Activated CD8-positive, alpha-beta T cell treated with anti-CD3 and anti-CD28 coated beads, Interleukin-2, amount 10 ng/mL, durations not matched to agents 7 days and 5 days (primary cell): ENCODE measurements around the gene IST1. TPM values are rescaled to one million over a fixed set of nuclear protein-coding genes. Genes with fewer than 3 reads are reported as not detected.
"Not testable (repeated sequence)": the region's sequence is repeated elsewhere in the genome, so short reads cannot be mapped to it uniquely, and the experiment has no call there.

Source experiments
- ATAC-seq: fragments of 150-1000 bp; cut with Tn5 transposase; one replicate; pipeline ENCODE4 v1.10.0; 2021; ENCODE audit warnings: moderate library complexity
- CTCF ChIA-PET: fragments of 350-600 bp; sonication (Branson Sonifier 250); formaldehyde crosslinking; loops from one replicate; lab custom pipeline; 2021; ENCODE audit warnings: antibody characterized with exemption; lab: Charles Lee
- POLR2A ChIA-PET: fragments of 350-600 bp; sonication (Branson Sonifier 250); formaldehyde crosslinking; loops from one replicate; lab custom pipeline; 2021; ENCODE audit warnings: antibody characterized with exemption; lab: Charles Lee
- DNase-seq: peaks from one replicate; pipeline ENCODE4 v3.0.0-alpha.2; 2020
- H3K27ac Mint-ChIP-seq: one replicate; pipeline ENCODE4 v1.8.0; 2021; ENCODE audit warnings: mild to moderate bottlenecking, mixed read lengths
- H3K27me3 Mint-ChIP-seq: one replicate; pipeline ENCODE4 v1.8.0; 2021; ENCODE audit warnings: low read depth, mixed read lengths
- H3K36me3 Mint-ChIP-seq: one replicate; pipeline ENCODE4 v1.8.0; 2021; ENCODE audit warnings: low read depth, mixed read lengths
- H3K4me1 Mint-ChIP-seq: one replicate; pipeline ENCODE4 v1.8.0; 2021; ENCODE audit warnings: low read depth, mixed read lengths
- H3K4me3 Mint-ChIP-seq: one replicate; pipeline ENCODE4 v1.8.0; 2021; ENCODE audit warnings: mild to moderate bottlenecking, mixed read lengths
- H3K9me3 Mint-ChIP-seq: one replicate; pipeline ENCODE4 v1.8.0; 2022; ENCODE audit warnings: mixed read lengths; ENCODE audit not compliant: insufficient read depth
- total RNA-seq, 2 experiments: library from RNA; stranded (reverse); gene quantifications; one replicate each; pipeline ENCODE4 v1.2.3, GENCODE V29; 2021

IST1 gene
- total RNA-seq, 2 experiments from 2014 or later = 155 to 174 TPM

DNA sequence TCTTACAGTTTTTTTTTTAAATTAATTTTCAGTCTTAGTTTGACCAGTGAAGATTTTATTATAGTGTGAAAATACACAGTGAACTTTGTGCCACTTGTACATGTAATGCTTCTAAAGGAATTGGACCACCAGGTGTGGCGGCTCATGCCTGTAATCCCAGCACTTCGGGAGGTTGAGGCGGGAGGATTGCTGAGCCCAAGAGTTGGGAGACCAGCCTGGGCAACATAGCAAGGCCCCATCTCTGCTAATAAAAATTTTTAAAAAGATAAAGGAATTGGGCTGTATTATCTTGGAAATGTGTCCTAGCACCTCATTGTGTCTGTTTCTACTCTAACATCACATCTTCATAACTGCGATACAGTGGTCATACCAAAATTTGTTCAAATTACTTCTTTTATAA, 3.8 kb downstream of the IST1 start:
- H3K9me3 Mint-ChIP-seq = no peaks in the 10 kb centered on the region
- no peaks in the 10 kb centered on the region for H3K27me3 Mint-ChIP-seq
- ATAC-seq (no peak), DNase-seq (no peak)
- no peak overlapping the region for H3K4me3 Mint-ChIP-seq
- peaks cover 23% of the 10 kb centered on the region for H3K36me3 Mint-ChIP-seq
- ChIA-PET POLR2A (interaction anchor here (0.6 kb wide), 1 partner anchor 58 kb away, joined by 3 read pairs; no protein-coding TSS in a partner anchor), CTCF (interaction anchor here (3.1 to 3.3 kb wide), 2 partner anchors 16 to 62 kb away, joined by 16 to 18 read pairs; partner anchors contain the start of gene ZNF821)
- H3K4me1 Mint-ChIP-seq = peaks cover 32% of the 10 kb centered on the region
- H3K27ac Mint-ChIP-seq = no peak overlapping the region

DNA sequence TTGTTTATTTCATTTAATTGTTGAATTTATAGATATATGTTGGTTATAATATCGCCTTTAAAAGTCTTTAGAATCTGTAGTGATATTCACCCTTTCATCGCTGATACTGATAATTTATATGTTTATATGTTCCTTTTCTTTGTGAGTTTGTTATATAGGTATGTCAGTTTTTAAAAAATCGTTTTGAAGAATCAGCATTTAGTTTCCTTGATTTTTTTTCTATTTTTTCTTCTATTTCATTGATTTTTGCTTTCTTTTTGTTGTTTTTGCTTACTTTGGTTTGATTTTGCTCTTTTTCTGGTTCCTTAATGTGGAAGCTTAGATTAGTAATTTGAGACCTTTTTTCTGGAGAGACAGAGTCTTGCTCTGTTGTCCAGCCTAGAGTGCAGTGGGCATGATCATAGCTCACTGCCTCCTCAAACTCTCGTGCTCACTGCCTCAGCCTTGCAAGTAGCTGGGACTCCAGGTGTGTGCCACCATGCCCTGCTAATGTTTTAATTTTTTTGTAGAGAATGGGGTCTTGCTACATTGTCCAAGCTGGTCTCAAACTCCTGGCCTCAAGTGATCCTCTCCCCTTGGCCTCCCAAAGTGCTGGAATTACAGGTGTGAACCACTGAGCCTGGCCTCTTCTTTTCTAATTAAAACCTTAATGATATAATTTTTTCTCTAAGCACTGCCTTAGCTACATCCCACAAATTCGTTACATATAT, 7.5 kb downstream of the IST1 start:
- ChIA-PET POLR2A (interaction anchor here (0.7 to 1.4 kb wide), 3 partner anchors 17 to 94 kb away, joined by 3 read pairs; partner anchors contain the start of gene AP1G1), CTCF (interaction anchor here (0.6 to 3.3 kb wide), 6 partner anchors 9 to 60 kb away, joined by 3 to 16 read pairs (median 4); no protein-coding TSS in a partner anchor)
- Mint-ChIP-seq H3K27me3 (no peaks in the 10 kb centered on the region), H3K4me1 (peaks cover 50% of the 10 kb centered on the region), H3K27ac (no peak overlapping the region), H3K36me3 (peaks cover 23% of the 10 kb centered on the region), H3K9me3 (no peaks in the 10 kb centered on the region), H3K4me3 (no peak overlapping the region)
- DNase-seq = no peak
- no peak for ATAC-seq

DNA sequence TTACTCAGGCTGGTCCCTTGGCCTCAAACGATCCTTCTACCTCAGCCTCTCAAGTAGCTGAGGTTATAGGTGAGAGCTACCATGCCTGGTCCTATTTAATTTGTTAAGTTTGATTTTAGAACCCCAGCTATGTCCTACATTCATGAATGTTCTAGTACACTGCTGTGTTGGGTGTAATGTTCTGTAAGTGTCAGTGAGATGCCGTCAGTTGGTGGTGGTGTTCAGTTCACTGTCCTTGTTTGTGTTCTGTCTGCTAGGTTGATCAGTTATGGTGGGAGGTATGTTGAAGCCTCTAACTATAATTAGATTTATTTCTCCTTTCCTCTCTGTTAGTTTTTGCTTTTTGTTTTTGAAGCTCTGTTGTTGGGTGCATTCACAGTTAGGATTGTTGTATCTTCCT, 8.3 kb downstream of the IST1 start:
- Mint-ChIP-seq H3K4me1 (peaks cover 54% of the 10 kb centered on the region), H3K4me3 (no peak overlapping the region), H3K9me3 (no peaks in the 10 kb centered on the region), H3K27ac (no peak overlapping the region), H3K27me3 (no peaks in the 10 kb centered on the region), H3K36me3 (peaks cover 25% of the 10 kb centered on the region)
- ChIA-PET CTCF (interaction anchor here (1.4 to 2.1 kb wide), 3 partner anchors 21 to 61 kb away, joined by 3 to 6 read pairs (median 5); no protein-coding TSS in a partner anchor), POLR2A (interaction anchor here (0.7 to 1.4 kb wide), 3 partner anchors 17 to 95 kb away, joined by 3 read pairs; partner anchors contain the start of gene AP1G1)
- DNase-seq (no peak), ATAC-seq (no peak)

DNA sequence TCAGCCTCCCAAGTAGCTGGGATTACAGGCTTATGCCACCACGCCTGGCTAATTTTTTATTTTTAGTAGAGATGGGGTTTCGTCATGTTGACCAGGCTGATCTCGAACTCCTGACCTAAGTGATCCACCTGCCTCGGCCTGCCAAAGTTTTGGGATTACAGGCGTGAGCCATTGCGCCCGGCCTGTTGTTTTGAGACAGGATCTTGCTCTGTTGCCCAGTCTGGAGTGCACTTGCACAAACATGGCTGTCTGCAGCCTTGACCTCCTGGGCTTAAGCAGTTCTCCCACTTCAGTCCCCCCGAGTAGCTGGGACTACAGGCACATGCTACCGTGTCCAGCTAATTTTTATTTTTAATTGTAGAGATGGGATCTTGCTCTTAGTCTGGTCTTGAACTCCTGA, 8.9 kb downstream of the IST1 start:
- peaks cover 52% of the 10 kb centered on the region for H3K4me1 Mint-ChIP-seq
- H3K4me3 Mint-ChIP-seq = no peak overlapping the region
- no peak for ATAC-seq
- no peaks in the 10 kb centered on the region for H3K9me3 Mint-ChIP-seq
- DNase-seq = no peak
- H3K27me3 Mint-ChIP-seq = no peaks in the 10 kb centered on the region
- ChIA-PET CTCF (interaction anchor here (1.5 to 2.1 kb wide), 2 partner anchors 22 to 57 kb away, joined by 5 to 6 read pairs; no protein-coding TSS in a partner anchor), POLR2A (interaction anchor here (0.6 to 1.0 kb wide), 2 partner anchors 8 to 21 kb away, joined by 3 to 7 read pairs; partner anchors contain the start of gene IST1)
- peak overlapping the region; percentile 30 for H3K27ac Mint-ChIP-seq
- peaks cover 28% of the 10 kb centered on the region for H3K36me3 Mint-ChIP-seq

DNA sequence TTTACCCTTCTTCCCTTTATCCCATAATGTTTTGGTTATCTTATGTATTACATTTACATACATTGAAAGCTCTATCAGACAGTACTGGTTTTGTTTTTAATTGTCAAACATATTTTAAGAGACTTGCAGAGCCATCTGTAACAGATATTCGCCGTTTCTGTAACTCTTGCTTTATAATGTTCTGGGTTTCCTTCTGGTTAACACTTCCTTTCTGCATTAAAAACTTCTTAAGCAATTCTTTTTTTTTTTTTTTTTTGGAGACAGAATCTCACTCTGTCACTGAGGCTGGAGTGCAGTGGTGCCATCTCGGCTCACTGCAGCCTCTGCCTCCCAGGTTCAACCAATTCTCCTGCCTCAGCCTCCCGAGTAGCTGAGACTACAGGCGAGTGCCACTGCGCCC, 10.4 kb downstream of the IST1 start:
- H3K4me3 Mint-ChIP-seq = peak overlapping the region; percentile 25
- peaks cover 35% of the 10 kb centered on the region for H3K36me3 Mint-ChIP-seq
- peak; percentile 47 for ATAC-seq
- DNase-seq, H3K27me3 Mint-ChIP-seq, H3K9me3 Mint-ChIP-seq: not testable (repeated sequence)
- CTCF ChIA-PET = interaction anchor here (0.7 to 1.9 kb wide), 3 partner anchors 23 to 55 kb away, joined by 3 to 6 read pairs (median 6); no protein-coding TSS in a partner anchor
- H3K4me1 Mint-ChIP-seq = peaks cover 44% of the 10 kb centered on the region
- POLR2A ChIA-PET = interaction anchor here (0.6 to 1.4 kb wide), 3 partner anchors 60 to 131 kb away, joined by 3 to 9 read pairs (median 5); partner anchors contain the start of gene ATXN1L
- H3K27ac Mint-ChIP-seq = peak overlapping the region; percentile 75

DNA sequence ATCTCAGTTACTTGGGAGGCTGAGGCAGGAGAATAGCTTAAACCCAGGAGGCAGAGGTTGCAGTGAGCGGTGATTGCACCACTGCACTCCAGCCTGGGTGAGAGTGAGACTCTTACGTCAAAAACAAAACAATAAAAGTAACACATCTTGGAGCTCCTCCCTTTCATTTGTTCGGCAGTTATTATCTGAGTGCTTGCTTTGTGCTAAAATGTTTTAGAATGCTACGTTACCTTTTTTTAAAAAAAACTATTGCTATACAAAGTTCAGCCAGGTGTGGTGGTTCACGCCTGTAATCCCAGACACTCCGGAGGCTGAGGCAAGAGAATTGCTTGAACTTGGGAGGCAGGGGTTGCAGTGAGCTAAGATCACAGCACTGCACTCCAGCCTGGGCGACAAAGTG, 15.8 kb downstream of the IST1 start:
- ChIA-PET CTCF (interaction anchor here (0.8 kb wide), 1 partner anchor 11 kb away, joined by 3 read pairs; no protein-coding TSS in a partner anchor), POLR2A (interaction anchor here (0.9 kb wide), 1 partner anchor 45 kb away, joined by 3 read pairs; no protein-coding TSS in a partner anchor)
- Mint-ChIP-seq H3K4me1 (peaks cover 31% of the 10 kb centered on the region), H3K36me3 (peaks cover 52% of the 10 kb centered on the region), H3K4me3 (no peak overlapping the region), H3K9me3 (no peaks in the 10 kb centered on the region), H3K27me3 (no peaks in the 10 kb centered on the region), H3K27ac (no peak overlapping the region)
- no peak for ATAC-seq
- no peak for DNase-seq

DNA sequence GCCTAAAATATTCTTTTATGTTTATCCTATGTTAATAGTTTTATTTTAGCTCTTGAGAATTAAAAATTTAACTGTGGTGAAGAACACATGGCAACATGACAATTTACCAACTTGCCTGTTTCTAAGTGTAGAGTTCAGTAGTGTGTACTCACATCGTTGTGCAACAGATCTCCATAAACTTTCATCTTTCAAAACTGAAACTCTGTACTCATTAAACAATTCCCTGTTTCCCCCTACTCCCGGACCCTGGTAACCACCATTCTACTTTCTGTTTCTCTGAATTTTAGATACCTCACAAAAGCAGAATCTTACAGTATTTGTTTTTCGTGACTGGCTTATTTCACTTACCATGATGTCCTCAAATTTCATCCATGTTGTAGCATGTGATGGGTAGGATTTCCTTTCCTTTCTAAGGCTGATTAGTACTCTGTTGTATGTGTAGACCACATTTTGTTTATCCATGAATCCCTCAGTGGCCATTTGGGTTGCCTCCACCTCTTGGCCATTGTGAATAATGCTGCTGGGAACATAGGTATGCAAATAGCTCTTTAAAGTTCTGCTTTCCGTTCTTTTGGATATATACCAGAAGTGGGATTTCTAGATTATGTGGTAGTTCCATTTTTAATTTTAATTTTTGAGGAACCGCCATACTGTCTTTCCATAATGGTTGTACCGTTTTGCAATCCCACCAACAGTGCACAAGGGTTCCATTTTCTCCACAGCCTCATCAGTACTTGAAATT, 17.4 kb downstream of the IST1 start:
- CTCF ChIA-PET = interaction anchor here (1.6 kb wide), 1 partner anchor 49 kb away, joined by 5 read pairs; no protein-coding TSS in a partner anchor
- Mint-ChIP-seq H3K4me1 (peaks cover 28% of the 10 kb centered on the region), H3K27ac (no peak overlapping the region), H3K36me3 (peaks cover 63% of the 10 kb centered on the region), H3K4me3 (no peak overlapping the region), H3K27me3 (no peaks in the 10 kb centered on the region), H3K9me3 (no peaks in the 10 kb centered on the region)
- ATAC-seq (no peak), DNase-seq (no peak)
- POLR2A ChIA-PET = interaction anchor here (0.8 kb wide), 1 partner anchor 15 kb away, joined by 3 read pairs; no protein-coding TSS in a partner anchor

DNA sequence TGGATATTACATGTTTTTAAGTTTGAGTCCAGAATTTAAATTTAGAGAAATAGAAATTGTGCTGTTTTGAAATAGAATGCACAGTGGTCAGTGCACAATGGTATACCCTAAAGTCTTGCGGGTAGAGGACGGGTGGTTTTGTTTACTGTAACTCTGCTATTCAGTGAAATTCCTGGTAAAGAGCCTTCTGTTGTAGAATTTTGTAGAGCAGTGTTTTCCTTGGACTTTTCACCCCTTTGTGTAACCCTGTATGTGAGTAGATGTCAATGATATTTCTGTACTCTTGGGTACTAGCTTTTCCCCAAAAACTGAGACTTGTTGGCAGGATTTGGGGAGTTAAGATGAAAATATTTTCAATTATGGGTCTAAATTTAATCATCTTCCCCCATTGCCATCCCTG, 19.5 kb downstream of the IST1 start:
- Mint-ChIP-seq H3K4me1 (peaks cover 25% of the 10 kb centered on the region), H3K9me3 (no peaks in the 10 kb centered on the region), H3K27ac (no peak overlapping the region), H3K27me3 (no peaks in the 10 kb centered on the region), H3K4me3 (no peak overlapping the region), H3K36me3 (peaks cover 69% of the 10 kb centered on the region)
- ATAC-seq (no peak), DNase-seq (no peak)
- ChIA-PET CTCF (interaction anchor here (0.7 kb wide), 1 partner anchor 241 kb away, joined by 3 read pairs; no protein-coding TSS in a partner anchor), POLR2A (no interaction called here)

DNA sequence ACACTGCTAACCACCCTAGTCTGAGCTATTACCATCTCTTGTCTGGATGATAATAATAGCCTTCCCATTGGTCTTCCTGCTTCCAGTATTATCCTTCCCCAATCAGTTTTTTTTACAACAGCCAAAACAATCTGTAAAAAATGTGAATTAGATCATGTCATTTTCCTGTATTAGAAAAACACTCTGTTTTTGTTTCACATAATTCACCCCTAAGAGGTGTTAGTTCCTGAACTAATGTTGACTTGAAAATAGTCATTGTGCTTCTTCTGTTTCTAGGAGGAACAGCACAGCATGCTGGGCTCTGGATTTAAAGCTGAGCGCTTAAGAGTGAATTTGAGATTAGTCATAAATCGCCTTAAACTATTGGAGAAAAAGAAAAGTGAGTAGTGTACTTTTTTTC, 20.0 kb downstream of the IST1 start:
- ChIA-PET CTCF (no interaction called here), POLR2A (no interaction called here)
- Mint-ChIP-seq H3K4me3 (no peak overlapping the region), H3K27me3 (no peaks in the 10 kb centered on the region), H3K36me3 (peaks cover 72% of the 10 kb centered on the region), H3K27ac (no peak overlapping the region), H3K9me3 (no peaks in the 10 kb centered on the region), H3K4me1 (peaks cover 25% of the 10 kb centered on the region)
- DNase-seq = no peak
- ATAC-seq = no peak

DNA sequence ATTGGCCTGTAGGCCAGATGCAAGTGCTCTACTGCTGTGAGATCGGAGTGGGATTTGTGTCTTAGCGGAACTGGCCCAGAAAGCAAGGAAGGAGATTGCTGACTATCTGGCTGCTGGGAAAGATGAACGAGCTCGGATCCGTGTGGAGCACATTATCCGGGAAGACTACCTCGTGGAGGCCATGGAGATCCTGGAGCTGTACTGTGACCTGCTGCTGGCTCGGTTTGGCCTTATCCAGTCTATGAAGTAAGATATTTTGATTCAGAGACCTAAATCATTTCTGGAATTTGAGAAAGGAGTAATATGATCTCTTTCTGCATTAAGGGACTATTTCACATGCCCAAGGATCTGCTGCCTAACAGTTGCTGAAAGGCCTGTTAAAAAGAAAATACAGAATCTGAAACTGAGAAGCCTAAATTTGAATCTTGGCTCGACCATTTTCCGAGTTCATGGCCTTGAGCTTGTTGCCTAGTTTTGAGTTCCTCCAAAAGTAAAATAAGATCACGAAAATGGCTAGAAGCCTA, 21.1 kb downstream of the IST1 start:
- H3K4me3 Mint-ChIP-seq = no peak overlapping the region
- peaks cover 25% of the 10 kb centered on the region for H3K4me1 Mint-ChIP-seq
- peaks cover 78% of the 10 kb centered on the region for H3K36me3 Mint-ChIP-seq
- POLR2A ChIA-PET = no interaction called here
- H3K27ac Mint-ChIP-seq = no peak overlapping the region
- DNase-seq (no peak), ATAC-seq (no peak)
- H3K9me3 Mint-ChIP-seq = no peaks in the 10 kb centered on the region
- CTCF ChIA-PET = interaction anchor here (1.3 to 2.4 kb wide), 2 partner anchors 34 to 45 kb away, joined by 8 to 10 read pairs; no protein-coding TSS in a partner anchor
- no peaks in the 10 kb centered on the region for H3K27me3 Mint-ChIP-seq

DNA sequence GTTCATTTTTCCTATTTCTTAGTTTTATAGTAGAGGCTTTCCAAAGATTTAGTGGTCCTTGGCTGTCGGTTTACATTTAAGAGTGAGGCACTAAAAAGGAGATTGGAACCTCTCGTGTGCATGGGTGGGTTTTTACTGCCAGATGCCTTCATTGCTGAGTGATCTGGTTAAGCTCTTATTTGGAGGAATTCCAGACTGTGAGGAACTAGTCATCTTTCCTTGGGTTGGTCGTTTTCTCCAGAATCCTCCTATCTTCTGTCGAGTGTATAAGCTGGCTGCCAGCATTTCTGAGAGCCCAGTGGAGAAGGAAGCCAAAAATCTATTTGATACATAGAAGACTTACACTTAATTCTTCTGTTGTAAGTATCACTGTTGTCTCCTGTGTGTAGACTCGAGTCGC, 22.6 kb downstream of the IST1 start:
- Mint-ChIP-seq H3K36me3 (peaks cover 81% of the 10 kb centered on the region), H3K4me3 (no peak overlapping the region), H3K27me3 (no peaks in the 10 kb centered on the region), H3K27ac (no peak overlapping the region), H3K4me1 (peaks cover 23% of the 10 kb centered on the region), H3K9me3 (no peaks in the 10 kb centered on the region)
- no peak for ATAC-seq
- no peak for DNase-seq
- POLR2A ChIA-PET = interaction anchor here (0.6 to 1.0 kb wide), 2 partner anchors 23 to 49 kb away, joined by 3 read pairs; no protein-coding TSS in a partner anchor
- CTCF ChIA-PET = interaction anchor here (2.4 kb wide), 1 partner anchor 44 kb away, joined by 10 read pairs; no protein-coding TSS in a partner anchor
